Measurements from ENCODE around the gene SNRK.

The SNRK gene

DNA sequence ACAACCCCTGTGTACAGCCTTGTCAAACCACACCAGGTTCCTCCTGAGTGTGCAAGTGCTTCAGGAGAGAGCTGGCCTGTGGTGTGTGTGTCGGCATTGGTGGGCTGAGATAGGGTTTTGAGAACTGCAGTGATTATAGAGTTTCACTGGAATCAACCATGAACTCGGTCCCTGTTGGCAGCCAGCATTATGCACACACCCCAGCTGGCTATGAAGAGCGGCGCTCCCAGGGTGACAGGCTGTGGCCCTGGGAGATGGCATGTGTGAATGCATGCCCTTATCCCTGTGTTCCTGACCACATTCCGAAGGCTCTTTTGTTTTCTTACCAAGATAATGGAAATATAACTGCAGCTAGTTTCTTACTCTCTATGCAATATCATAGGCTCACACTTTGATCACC, 101.8 kb downstream of the SNRK start:
- no peaks in the 10 kb centered on the region for H3K4me1 ChIP-seq (ENCODE audit: low read depth, poor library complexity, severe bottlenecking)
- no peaks in the 10 kb centered on the region for H3K36me3 ChIP-seq (ENCODE audit: insufficient read depth)
- no peak overlapping the region for H3K9ac ChIP-seq
- H3K27ac ChIP-seq = no peak overlapping the region
- H4K20me1 ChIP-seq (ENCODE audit: insufficient read depth) = no peaks in the 10 kb centered on the region
- no peak overlapping the region for H2AFZ ChIP-seq (ENCODE audit: low read depth)
- no peak overlapping the region for H3K4me2 ChIP-seq
- no peaks in the 10 kb centered on the region for H3K27me3 ChIP-seq (ENCODE audit: insufficient read depth, low read depth)
- TF ChIP-seq, protein P1, sequence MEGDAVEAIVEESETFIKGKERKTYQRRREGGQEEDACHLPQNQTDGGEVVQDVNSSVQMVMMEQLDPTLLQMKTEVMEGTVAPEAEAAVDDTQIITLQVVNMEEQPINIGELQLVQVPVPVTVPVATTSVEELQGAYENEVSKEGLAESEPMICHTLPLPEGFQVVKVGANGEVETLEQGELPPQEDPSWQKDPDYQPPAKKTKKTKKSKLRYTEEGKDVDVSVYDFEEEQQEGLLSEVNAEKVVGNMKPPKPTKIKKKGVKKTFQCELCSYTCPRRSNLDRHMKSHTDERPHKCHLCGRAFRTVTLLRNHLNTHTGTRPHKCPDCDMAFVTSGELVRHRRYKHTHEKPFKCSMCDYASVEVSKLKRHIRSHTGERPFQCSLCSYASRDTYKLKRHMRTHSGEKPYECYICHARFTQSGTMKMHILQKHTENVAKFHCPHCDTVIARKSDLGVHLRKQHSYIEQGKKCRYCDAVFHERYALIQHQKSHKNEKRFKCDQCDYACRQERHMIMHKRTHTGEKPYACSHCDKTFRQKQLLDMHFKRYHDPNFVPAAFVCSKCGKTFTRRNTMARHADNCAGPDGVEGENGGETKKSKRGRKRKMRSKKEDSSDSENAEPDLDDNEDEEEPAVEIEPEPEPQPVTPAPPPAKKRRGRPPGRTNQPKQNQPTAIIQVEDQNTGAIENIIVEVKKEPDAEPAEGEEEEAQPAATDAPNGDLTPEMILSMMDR (conservative IDR thresholded peaks at IDR 0.05; ENCODE audit: low read depth, low read length) = no peak
- no peaks in the 10 kb centered on the region for H3K79me2 ChIP-seq (ENCODE audit: insufficient read depth, low read depth)
- no peak overlapping the region for H3K4me3 ChIP-seq (IDR thresholded peaks at IDR 0.05; ENCODE audit: insufficient read depth, low read depth, low read length)

- TF ChIP-seq, protein P1 (conservative IDR thresholded peaks at IDR 0.05; ENCODE audit: low read depth, low read length) = no peak
- H2AFZ ChIP-seq (ENCODE audit: low read depth) = no peak overlapping the region
- no peak overlapping the region for H3K4me3 ChIP-seq (IDR thresholded peaks at IDR 0.05; ENCODE audit: insufficient read depth, low read depth, low read length)
- no peaks in the 10 kb centered on the region for H3K79me2 ChIP-seq (ENCODE audit: insufficient read depth, low read depth)
- no peak overlapping the region for H3K27ac ChIP-seq
- no peaks in the 10 kb centered on the region for H4K20me1 ChIP-seq (ENCODE audit: insufficient read depth)
- no peak overlapping the region for H3K4me2 ChIP-seq
- no peaks in the 10 kb centered on the region for H3K4me1 ChIP-seq (ENCODE audit: low read depth, poor library complexity, severe bottlenecking)
- no peaks in the 10 kb centered on the region for H3K27me3 ChIP-seq (ENCODE audit: insufficient read depth, low read depth)
- no peak overlapping the region for H3K9ac ChIP-seq
- no peaks in the 10 kb centered on the region for H3K36me3 ChIP-seq (ENCODE audit: insufficient read depth)
Observed at GRCh38 chr3:43388915-43389314, 102.6 kb downstream of the SNRK start.

- H3K4me1 ChIP-seq (ENCODE audit: low read depth, poor library complexity, severe bottlenecking) = no peaks in the 10 kb centered on the region
- H3K4me2 ChIP-seq = no peak overlapping the region
Observed at GRCh38 chr3:43389388-43390254, 103.3 kb downstream of the SNRK start.

DNA sequence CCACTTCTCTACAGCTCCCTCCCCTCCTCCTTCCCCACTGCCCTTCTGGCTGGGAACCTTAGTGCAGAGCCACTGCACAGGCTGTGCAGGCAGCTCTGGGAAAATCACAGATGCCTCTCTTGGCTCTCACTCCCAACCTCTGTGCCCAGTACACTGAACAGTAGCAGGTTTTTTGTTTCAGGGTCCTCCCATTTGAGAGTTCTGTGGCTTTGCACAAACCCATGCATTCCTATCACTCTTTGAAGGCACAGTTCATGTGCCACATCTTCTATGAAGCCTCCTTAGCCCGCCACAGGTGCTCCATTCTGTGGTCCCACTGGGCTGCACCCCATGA, 103.9 kb downstream of the SNRK start:
- Histone ChIP-seq H3K27me3 (ENCODE audit: insufficient read depth, low read depth) (no peaks in the 10 kb centered on the region), H3K4me3 (IDR thresholded peaks at IDR 0.05; ENCODE audit: insufficient read depth, low read depth, low read length) (no peak overlapping the region), H3K9ac (no peak overlapping the region), H3K36me3 (ENCODE audit: insufficient read depth) (no peaks in the 10 kb centered on the region), H3K4me1 (ENCODE audit: low read depth, poor library complexity, severe bottlenecking) (no peaks in the 10 kb centered on the region), H3K27ac (no peak overlapping the region), H2AFZ (ENCODE audit: low read depth) (no peak overlapping the region), H3K4me2 (no peak overlapping the region), H4K20me1 (ENCODE audit: insufficient read depth) (no peaks in the 10 kb centered on the region), H3K79me2 (ENCODE audit: insufficient read depth, low read depth) (no peaks in the 10 kb centered on the region)
- TF ChIP-seq, protein P1 (conservative IDR thresholded peaks at IDR 0.05; ENCODE audit: low read depth, low read length) = no peak

More at GRCh38 chr3:43389388-43390254, 103.3 kb downstream of the SNRK start:
- no peak overlapping the region for H3K27ac ChIP-seq
- no peak overlapping the region for H3K9ac ChIP-seq
- no peaks in the 10 kb centered on the region for H3K79me2 ChIP-seq (ENCODE audit: insufficient read depth, low read depth)
- H3K27me3 ChIP-seq (ENCODE audit: insufficient read depth, low read depth) = no peaks in the 10 kb centered on the region
- no peak overlapping the region for H3K4me3 ChIP-seq (IDR thresholded peaks at IDR 0.05; ENCODE audit: insufficient read depth, low read depth, low read length)
- H4K20me1 ChIP-seq (ENCODE audit: insufficient read depth) = no peaks in the 10 kb centered on the region
- TF ChIP-seq, protein P1 (conservative IDR thresholded peaks at IDR 0.05; ENCODE audit: low read depth, low read length) = no peak
- no peaks in the 10 kb centered on the region for H3K36me3 ChIP-seq (ENCODE audit: insufficient read depth)
- no peak overlapping the region for H2AFZ ChIP-seq (ENCODE audit: low read depth)
